HG03095 (cell line): ENCODE measurements around the gene C16orf74.

ENCODE experiments used
- ATAC-seq: cut with Tn5 transposase; IDR thresholded peaks from one replicate; pipeline ENCODE4 v1.9.1; 2021; ENCODE audit warnings: moderate library complexity; ENCODE audit not compliant: unreplicated experiment

Gene C16orf74

DNA sequence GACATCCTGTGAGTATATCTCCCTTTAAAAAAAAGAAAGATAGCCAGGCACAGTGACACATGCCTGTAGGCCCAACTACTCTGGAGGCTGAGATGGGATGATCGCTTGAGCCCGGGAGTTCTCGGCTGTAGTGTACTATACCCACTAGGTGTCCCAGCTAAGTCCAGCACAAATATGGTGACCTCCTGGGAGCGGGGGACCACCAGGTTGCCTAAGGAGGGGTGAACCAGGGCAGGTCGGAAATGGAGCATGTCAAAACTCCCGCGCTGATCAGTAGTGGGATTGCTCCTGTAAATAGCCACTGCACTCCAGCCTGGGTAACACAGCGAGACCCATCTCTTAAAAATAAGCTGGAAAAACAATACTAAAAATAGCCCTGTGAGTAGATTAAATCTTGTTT lies 91.6 kb downstream of the C16orf74 start:
- no peak for ATAC-seq

- no peak for ATAC-seq
Measured at GRCh38 chr16:85658504-85659326, 92.2 kb downstream of the C16orf74 start.

DNA sequence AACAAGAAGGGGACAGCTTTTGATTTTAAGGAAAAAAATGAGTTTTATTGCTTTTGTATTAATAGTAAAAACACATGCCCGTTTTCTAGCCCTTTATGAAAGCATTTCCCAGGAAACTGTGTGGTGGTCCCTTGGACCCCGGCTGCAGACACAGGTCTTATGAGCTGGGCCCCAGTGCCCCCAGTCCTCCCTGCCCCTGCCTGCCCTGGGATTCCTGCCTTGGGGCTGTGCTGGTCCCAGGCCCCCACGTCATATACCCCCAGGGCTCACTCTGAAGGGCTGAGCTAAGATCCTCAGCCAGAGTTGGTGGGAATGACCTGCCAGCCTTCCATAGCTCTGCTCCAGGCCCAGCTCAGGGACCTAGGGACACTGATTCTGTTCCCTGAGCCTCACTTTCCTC lies 92.9 kb downstream of the C16orf74 start:
- no peak for ATAC-seq
